ENCODE results near the gene NLGN1.

Gene NLGN1

DNA sequence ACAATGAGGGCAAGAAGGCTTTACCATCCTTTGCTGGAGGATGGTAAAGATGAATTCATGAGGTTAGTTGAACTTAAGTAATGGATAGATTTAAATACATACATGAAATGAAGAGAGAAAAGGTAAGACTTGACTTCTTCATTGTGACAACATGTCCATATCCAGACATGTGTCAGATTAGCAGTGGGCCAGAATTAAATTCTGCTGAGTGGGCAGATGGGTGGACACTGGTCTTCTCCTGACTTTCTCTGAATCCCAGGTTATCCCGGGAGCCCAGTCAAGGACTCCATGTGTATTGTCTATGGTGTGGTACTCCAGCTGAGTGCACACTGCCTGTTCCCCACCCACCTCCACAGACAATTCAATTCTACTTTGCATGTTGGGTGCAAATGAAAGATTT is 603.1 kb downstream of the NLGN1 start:
- TF ChIP-seq, protein P1, sequence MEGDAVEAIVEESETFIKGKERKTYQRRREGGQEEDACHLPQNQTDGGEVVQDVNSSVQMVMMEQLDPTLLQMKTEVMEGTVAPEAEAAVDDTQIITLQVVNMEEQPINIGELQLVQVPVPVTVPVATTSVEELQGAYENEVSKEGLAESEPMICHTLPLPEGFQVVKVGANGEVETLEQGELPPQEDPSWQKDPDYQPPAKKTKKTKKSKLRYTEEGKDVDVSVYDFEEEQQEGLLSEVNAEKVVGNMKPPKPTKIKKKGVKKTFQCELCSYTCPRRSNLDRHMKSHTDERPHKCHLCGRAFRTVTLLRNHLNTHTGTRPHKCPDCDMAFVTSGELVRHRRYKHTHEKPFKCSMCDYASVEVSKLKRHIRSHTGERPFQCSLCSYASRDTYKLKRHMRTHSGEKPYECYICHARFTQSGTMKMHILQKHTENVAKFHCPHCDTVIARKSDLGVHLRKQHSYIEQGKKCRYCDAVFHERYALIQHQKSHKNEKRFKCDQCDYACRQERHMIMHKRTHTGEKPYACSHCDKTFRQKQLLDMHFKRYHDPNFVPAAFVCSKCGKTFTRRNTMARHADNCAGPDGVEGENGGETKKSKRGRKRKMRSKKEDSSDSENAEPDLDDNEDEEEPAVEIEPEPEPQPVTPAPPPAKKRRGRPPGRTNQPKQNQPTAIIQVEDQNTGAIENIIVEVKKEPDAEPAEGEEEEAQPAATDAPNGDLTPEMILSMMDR (IDR thresholded peaks at IDR 0.05; ENCODE audit: extremely low read depth, insufficient read depth, missing control alignments), result no peak
- in situ Hi-C loops (cut with MboI; ENCODE audit: low pct_unique_long_range_greater_than_20kb, low sequenced_read_pairs, unreplicated experiment), result no loop called here
- no peak for DNase-seq (ENCODE audit: low spot score)

DNA sequence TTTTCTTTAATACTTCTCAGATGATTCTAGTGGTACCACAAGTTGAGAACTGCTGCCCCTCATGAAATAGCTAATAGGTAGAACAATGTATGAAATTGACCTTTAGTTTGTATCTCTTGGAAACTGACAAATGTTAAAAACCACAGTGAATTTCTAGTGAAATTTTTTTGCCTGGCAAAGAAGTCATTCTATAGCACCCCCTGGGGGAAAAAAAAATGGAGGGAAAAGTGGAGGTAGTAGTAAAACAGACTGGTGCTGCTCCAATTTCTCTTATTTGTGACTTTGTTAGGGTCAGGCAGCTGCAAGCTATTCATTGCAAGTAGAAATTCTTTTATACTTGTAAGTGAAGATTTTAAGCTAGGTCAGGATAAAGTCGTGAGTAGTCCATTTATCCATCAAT is 605.0 kb downstream of the NLGN1 start:
- TF ChIP-seq, protein P1 (IDR thresholded peaks at IDR 0.05; ENCODE audit: extremely low read depth, insufficient read depth, missing control alignments), result no peak
- in situ Hi-C loops (cut with MboI; ENCODE audit: low pct_unique_long_range_greater_than_20kb, low sequenced_read_pairs, unreplicated experiment), result no loop called here
- no peak for DNase-seq (ENCODE audit: low spot score)

DNA sequence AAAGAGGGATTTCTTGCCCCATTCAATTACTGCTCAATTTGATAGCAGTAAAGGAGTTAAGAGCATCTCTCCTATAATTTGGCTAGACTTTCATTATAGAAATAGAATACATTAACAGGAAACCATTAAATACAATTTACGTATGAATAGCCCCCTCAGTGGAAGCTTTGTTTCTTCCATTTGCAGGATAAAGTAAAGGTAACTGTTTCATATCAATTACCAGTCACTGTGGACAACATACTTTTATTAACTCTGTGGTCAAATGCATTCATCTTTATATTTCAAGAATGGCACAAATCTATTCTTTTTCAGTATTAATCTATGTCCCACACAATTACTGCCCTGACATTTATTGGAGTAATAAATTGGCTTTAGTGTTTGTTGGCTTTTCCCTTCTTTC is 613.4 kb downstream of the NLGN1 start:
- TF ChIP-seq, protein P1 (IDR thresholded peaks at IDR 0.05; ENCODE audit: extremely low read depth, insufficient read depth, missing control alignments), result no peak
- in situ Hi-C loops (cut with MboI; ENCODE audit: low pct_unique_long_range_greater_than_20kb, low sequenced_read_pairs, unreplicated experiment), result no loop called here
- no peak for DNase-seq (ENCODE audit: low spot score)

DNA sequence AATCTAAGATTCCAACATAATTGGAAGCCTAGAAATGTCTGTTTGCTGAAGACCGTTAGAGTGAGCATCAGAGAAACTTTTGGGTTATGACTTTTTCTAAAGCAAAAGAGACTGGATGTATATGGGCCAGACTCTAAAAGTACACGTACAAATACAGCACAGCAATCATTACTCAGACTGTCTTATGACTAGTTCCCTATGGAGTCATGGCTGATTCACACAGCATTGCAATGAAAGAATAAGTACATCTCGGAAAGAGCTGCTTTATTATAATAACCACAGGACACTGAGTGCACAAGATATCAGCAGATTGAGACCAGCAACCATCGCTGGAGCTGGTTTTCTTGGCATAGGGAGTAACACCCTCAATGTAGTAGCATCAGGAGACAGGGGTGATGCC is 618.6 kb downstream of the NLGN1 start:
- in situ Hi-C loops (cut with MboI; ENCODE audit: low pct_unique_long_range_greater_than_20kb, low sequenced_read_pairs, unreplicated experiment), result no loop called here
- DNase-seq (ENCODE audit: low spot score), result no peak
- TF ChIP-seq, protein P1 (IDR thresholded peaks at IDR 0.05; ENCODE audit: extremely low read depth, insufficient read depth, missing control alignments), result no peak

DNA sequence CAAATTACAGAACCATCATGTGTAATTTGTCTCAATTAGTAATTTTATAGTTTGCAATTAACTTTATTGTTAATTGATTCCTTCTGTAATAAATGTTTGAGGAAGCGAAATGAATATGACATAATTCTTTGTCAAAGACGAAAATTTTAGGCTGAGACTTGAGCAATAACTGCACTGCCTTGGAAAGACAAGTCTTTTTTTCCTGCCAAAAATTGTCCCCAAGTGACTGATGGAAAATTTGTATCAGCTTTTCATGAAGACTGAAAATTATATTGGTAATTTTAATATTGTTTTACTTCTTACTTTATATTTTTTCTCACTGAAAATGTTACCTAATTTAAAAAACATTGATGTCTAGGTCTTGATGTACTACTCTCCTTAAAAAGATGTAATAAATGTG is 622.6 kb downstream of the NLGN1 start:
- no peak for DNase-seq (ENCODE audit: low spot score)
- in situ Hi-C loops (cut with MboI; ENCODE audit: low pct_unique_long_range_greater_than_20kb, low sequenced_read_pairs, unreplicated experiment), result no loop called here
- TF ChIP-seq, protein P1 (IDR thresholded peaks at IDR 0.05; ENCODE audit: extremely low read depth, insufficient read depth, missing control alignments), result no peak

DNA sequence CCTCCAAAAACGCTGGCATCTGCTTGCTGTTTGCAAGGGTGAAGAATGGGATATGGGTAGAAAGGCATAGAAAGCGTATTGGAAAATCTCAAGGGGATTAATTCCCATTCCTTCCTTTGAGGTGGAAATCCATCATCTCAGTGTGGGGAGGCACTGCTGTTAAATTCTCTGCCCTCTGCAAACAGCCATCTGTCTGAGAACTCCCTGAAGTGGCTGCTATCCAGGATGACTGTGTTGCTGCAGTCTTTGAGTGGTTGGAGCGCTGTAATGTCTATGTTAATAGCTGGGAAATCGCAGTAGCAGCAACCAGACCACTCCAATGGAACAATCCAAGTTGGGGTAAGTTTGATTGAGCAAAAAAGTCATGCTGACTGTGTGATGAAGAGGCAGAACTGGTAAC is 625.9 kb downstream of the NLGN1 start:
- DNase-seq (ENCODE audit: low spot score), result no peak
- in situ Hi-C loops (cut with MboI; ENCODE audit: low pct_unique_long_range_greater_than_20kb, low sequenced_read_pairs, unreplicated experiment), result no loop called here
- TF ChIP-seq, protein P1 (IDR thresholded peaks at IDR 0.05; ENCODE audit: extremely low read depth, insufficient read depth, missing control alignments), result no peak

DNA sequence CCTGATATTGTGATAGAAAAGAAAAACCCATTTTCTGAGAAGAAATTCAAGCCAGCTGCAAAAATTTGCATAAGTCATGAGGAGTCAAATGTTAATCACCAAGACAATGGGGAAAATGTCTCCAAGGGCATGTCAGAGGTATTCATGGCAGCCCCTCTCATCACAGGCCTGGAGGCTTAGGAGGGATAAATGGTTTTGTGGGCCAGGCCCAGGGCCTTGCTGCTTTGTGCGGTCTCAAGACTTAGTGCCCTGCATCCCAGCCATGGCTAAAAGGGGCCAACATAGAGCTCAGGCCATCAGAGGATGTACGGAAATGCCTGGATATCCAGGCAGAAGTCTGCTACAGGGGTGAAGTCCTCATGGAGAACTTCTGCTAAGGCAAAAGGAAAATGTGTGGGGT is 631.1 kb downstream of the NLGN1 start:
- TF ChIP-seq, protein P1 (IDR thresholded peaks at IDR 0.05; ENCODE audit: extremely low read depth, insufficient read depth, missing control alignments), result no peak
- DNase-seq (ENCODE audit: low spot score), result no peak
- in situ Hi-C loops (cut with MboI; ENCODE audit: low pct_unique_long_range_greater_than_20kb, low sequenced_read_pairs, unreplicated experiment), result no loop called here
